Endothelial cell of umbilical vein (primary cell): ENCODE data around the gene PPP1R2B. TPM values are rescaled to one million over a fixed set of nuclear protein-coding genes. Genes with fewer than 3 reads are reported as not detected.

Experiments
- BruUV-seq: library from RNA; stranded (reverse); fragments of 400-500 nt; replicated peaks from 2 replicates; lab custom pipeline; 2021; lab: Mats Ljungman, UMichigan
- CTCF ChIA-PET: fragments of 300-600, 350-600 bp; sonication (Branson Sonifier 250); formaldehyde crosslinking; loops from one replicate; lab custom pipeline; 2021; ENCODE audit warnings: antibody characterized with exemption, inconsistent platforms; lab: Charles Lee
- POLR2A ChIA-PET: fragments of 300-600, 350-600 bp; sonication (Branson Sonifier 250); formaldehyde crosslinking; loops from one replicate; lab custom pipeline; 2021; ENCODE audit warnings: antibody characterized with exemption, inconsistent platforms; lab: Charles Lee
- DNase-seq: peaks from one replicate; pipeline ENCODE4 v3.0.0-alpha.2; 2011; ENCODE audit warnings: low read depth, low spot score
- FAIRE-seq: peaks from 2 replicates; lab custom pipeline; 2011; peaks lifted over from hg19 to GRCh38; lab: Jason Lieb, UNC
- H2AFZ ChIP-seq: 2 replicates; pipeline ENCODE4 v1.6.0; 2012; ENCODE audit warnings: low read depth, low read length, control low read depth, inconsistent platforms
- H3K27ac ChIP-seq: 2 replicates; pipeline ENCODE4 v1.5.1; 2011; ENCODE audit warnings: low read depth, mild to moderate bottlenecking, control low read depth, low read length, moderate library complexity; ENCODE audit not compliant: insufficient read depth
- H3K27me3 ChIP-seq, 2 experiments: 2 replicates each; pipeline versions ENCODE4 v1.6.0 to v1.6.1; 2011; ENCODE audit warnings: low read length in 2 of 2, mixed read lengths in 1 of 2; ENCODE audit not compliant: control insufficient read depth in 2 of 2, insufficient read depth in 2 of 2
- H3K36me3 ChIP-seq, 2 experiments: 2 replicates in 1 of 2; 3 replicates in 1 of 2; pipeline ENCODE4 v1.5.1; 2011; ENCODE audit warnings: low read length in 2 of 2, mild to moderate bottlenecking in 1 of 2, moderate library complexity in 1 of 2; ENCODE audit not compliant: control insufficient read depth in 2 of 2, insufficient read depth in 2 of 2; ENCODE audit errors: extremely low read depth in 1 of 2
- H3K4me1 ChIP-seq: 3 replicates; pipeline ENCODE4 v1.5.1; 2011; ENCODE audit warnings: mild to moderate bottlenecking, low read length; ENCODE audit not compliant: control insufficient read depth, insufficient read depth; ENCODE audit errors: extremely low read depth
- H3K4me2 ChIP-seq: 2 replicates; pipeline ENCODE4 v1.6.1; 2011; ENCODE audit warnings: low read length, control low read depth, mixed read lengths; ENCODE audit not compliant: insufficient read depth
- H3K4me3 ChIP-seq, 3 experiments: fragments of 200-600 bp in 1 of 3; sonication (generic), shearing (Covaris generic) in 1 of 3; replicated peaks in 1 of 3; 2 replicates each; pipeline ENCODE4 v1.5.1; 2011 to 2016; ENCODE audit warnings: control low read depth in 3 of 3, low read length in 3 of 3, mild to moderate bottlenecking in 2 of 3, inconsistent platforms in 1 of 3, low read depth in 1 of 3, moderate library complexity in 1 of 3; ENCODE audit not compliant: insufficient read depth in 1 of 3
- H3K79me2 ChIP-seq: 2 replicates; pipeline ENCODE4 v1.6.0; 2012; ENCODE audit warnings: low read length, inconsistent platforms; ENCODE audit not compliant: control insufficient read depth, insufficient read depth
- H3K9ac ChIP-seq: replicated peaks from 2 replicates; pipeline ENCODE3; 2011; ENCODE audit warnings: low read length, control low read depth; ENCODE audit not compliant: insufficient read depth; ENCODE audit errors: extremely low read depth
- H3K9me1 ChIP-seq: replicated peaks from 3 replicates; pipeline ENCODE4 v1.6.0; 2011; ENCODE audit warnings: mild to moderate bottlenecking, low read length; ENCODE audit not compliant: control insufficient read depth, insufficient read depth; ENCODE audit errors: extremely low read depth
- H3K9me3 ChIP-seq: replicated peaks from 2 replicates; pipeline ENCODE4 v1.5.1; 2012; ENCODE audit warnings: low read length, inconsistent platforms; ENCODE audit not compliant: control insufficient read depth, insufficient read depth
- H4K20me1 ChIP-seq: replicated peaks from 2 replicates; pipeline ENCODE3; 2011; ENCODE audit warnings: mild to moderate bottlenecking, low read length; ENCODE audit not compliant: control insufficient read depth, insufficient read depth; ENCODE audit errors: extremely low read depth
- EZH2 ChIP-seq: IDR thresholded peaks from 2 replicates; pipeline ENCODE4 v1.6.1; 2012; ENCODE audit warnings: borderline replicate concordance, low read depth, mild to moderate bottlenecking, moderate library complexity, low read length, inconsistent platforms; ENCODE audit not compliant: severe bottlenecking
- FOS ChIP-seq: IDR thresholded peaks from 2 replicates; pipeline ENCODE4 v1.6.1; 2011; ENCODE audit warnings: mild to moderate bottlenecking, low read length, moderate library complexity, borderline replicate concordance; ENCODE audit not compliant: insufficient read depth
- GATA2 ChIP-seq: IDR thresholded peaks from 2 replicates; pipeline ENCODE4 v1.7.0; 2011; ENCODE audit warnings: low read depth, mild to moderate bottlenecking, moderate library complexity, mixed read lengths, low read length; ENCODE audit not compliant: insufficient read length, insufficient read depth
- JUN ChIP-seq: IDR thresholded peaks from 2 replicates; pipeline ENCODE4 v1.6.1; 2011; ENCODE audit warnings: borderline replicate concordance, low read depth; ENCODE audit not compliant: insufficient read length, insufficient read depth
- MYC ChIP-seq: IDR thresholded peaks from one replicate; pipeline ENCODE4 v1.6.1; 2011; ENCODE audit warnings: mild to moderate bottlenecking, low read depth, low read length
- POLR2A ChIP-seq: IDR thresholded peaks from 2 replicates; pipeline ENCODE4 v1.6.1; 2012; ENCODE audit warnings: low read depth, mild to moderate bottlenecking, control low read depth, low read length
- POLR2AphosphoS5 ChIP-seq: IDR thresholded peaks from 2 replicates; pipeline ENCODE4 v1.6.1; 2012; ENCODE audit warnings: low read depth, mild to moderate bottlenecking, control low read depth, low read length, moderate library complexity; ENCODE audit not compliant: insufficient read depth
- dilution Hi-C: fragments of 300-500 bp; cut with MboI; formaldehyde crosslinking; loops from one replicate; pipeline ENCODE4 v1.15.0; 2019; ENCODE audit warnings: low sequenced_read_pairs; ENCODE audit not compliant: extremely low pct_ligation_motif_present
- intact Hi-C: fragments of 100-400 bp; cut with micrococcal nuclease; formaldehyde crosslinking; loops from one replicate; pipeline ENCODE4 v1.10.0; 2022
- polyA plus RNA-seq, 4 experiments: library from polyadenylated mRNA; depleted of rRNA in 3 of 4; stranded (reverse) in 3 of 4; unstranded in 1 of 4; fragments of >200 nt; gene quantifications; 2 replicates each; pipeline versions ENCODE4 v1.2.1 to v1.2.3, GENCODE V29; 2011 to 2012; ENCODE audit warnings: missing spikeins in 1 of 4
- total RNA-seq: library from RNA; stranded (reverse); gene quantifications from 2 replicates; pipeline ENCODE4 v1.2.3, GENCODE V29; 2021
- TF ChIP-seq, protein P1 (sequence below), 2 donors: IDR thresholded peaks; 1 replicate in 1 of 2; 2 replicates in 1 of 2; pipeline ENCODE4 v1.5.1; 2011; ENCODE audit warnings: low read length in 2 of 2, mild to moderate bottlenecking in 2 of 2, moderate library complexity in 2 of 2, control low read depth in 1 of 2, inconsistent platforms in 1 of 2, low read depth in 1 of 2; ENCODE audit not compliant: insufficient read depth in 1 of 2; ENCODE audit errors: extremely low read depth in 1 of 2
- TF ChIP-seq, protein P2 (sequence below): IDR thresholded peaks from 2 replicates; pipeline ENCODE4 v1.6.1; 2011; ENCODE audit not compliant: insufficient read depth, insufficient read length

The PPP1R2B gene
- total and polyA plus RNA-seq, 2 donors (not counting 3 experiments of a cell fraction or from before 2014, with no cell fraction given): not detected

DNA sequence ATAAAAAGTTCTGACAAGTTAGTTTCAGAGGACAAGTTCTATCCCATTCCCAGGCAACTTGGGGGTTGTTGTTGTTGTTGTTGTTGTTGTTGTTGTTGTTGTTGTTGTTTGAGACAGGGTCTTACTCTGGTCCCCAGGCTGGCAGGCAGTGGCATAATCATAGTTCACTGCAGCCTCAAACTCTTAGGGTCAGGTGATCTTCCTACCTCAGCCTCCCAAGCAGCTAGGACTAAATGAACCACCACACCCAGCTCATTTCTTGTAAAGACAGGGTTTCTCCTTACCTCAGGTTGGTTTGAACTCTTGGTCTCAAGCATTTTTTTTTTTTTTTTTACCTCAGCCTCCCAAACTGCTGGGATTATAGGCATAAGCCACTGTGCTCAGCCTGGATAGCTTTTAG, 15.3 kb downstream of the PPP1R2B start:
- BruUV-seq: no TSS peak
- FAIRE-seq (no peak), DNase-seq (no peak)
- H3K9me3 ChIP-seq: peaks cover 2% of the 10 kb centered on the region
- TF ChIP-seq GATA2 (no peak), FOS (no peak), POLR2A (no peak), EZH2 (no peak), MYC (no peak), POLR2AphosphoS5 (no peak), JUN (no peak)
- TF ChIP-seq, protein P1, sequence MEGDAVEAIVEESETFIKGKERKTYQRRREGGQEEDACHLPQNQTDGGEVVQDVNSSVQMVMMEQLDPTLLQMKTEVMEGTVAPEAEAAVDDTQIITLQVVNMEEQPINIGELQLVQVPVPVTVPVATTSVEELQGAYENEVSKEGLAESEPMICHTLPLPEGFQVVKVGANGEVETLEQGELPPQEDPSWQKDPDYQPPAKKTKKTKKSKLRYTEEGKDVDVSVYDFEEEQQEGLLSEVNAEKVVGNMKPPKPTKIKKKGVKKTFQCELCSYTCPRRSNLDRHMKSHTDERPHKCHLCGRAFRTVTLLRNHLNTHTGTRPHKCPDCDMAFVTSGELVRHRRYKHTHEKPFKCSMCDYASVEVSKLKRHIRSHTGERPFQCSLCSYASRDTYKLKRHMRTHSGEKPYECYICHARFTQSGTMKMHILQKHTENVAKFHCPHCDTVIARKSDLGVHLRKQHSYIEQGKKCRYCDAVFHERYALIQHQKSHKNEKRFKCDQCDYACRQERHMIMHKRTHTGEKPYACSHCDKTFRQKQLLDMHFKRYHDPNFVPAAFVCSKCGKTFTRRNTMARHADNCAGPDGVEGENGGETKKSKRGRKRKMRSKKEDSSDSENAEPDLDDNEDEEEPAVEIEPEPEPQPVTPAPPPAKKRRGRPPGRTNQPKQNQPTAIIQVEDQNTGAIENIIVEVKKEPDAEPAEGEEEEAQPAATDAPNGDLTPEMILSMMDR (IDR thresholded peaks at IDR 0.05; ENCODE audit: extremely low read depth in 1 of 2, insufficient read depth in 1 of 2, low read depth in 1 of 2, low read length in 2 of 2): no peak
- TF ChIP-seq, protein P2, sequence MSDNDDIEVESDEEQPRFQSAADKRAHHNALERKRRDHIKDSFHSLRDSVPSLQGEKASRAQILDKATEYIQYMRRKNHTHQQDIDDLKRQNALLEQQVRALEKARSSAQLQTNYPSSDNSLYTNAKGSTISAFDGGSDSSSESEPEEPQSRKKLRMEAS: no peak
- no peaks in the 10 kb centered on the region for H3K9me1 ChIP-seq
- H3K79me2 ChIP-seq: no peaks in the 10 kb centered on the region
- H3K9ac ChIP-seq: no peak overlapping the region
- H3K4me2 ChIP-seq: no peak overlapping the region
- dilution Hi-C loops: no loop called here
- intact Hi-C loops: no loop called here
- H3K4me3 ChIP-seq: no peak overlapping the region
- POLR2A ChIA-PET: no interaction called here
- H3K36me3 ChIP-seq: no peaks in the 10 kb centered on the region
- no peak overlapping the region for H3K27ac ChIP-seq
- CTCF ChIA-PET: no interaction called here
- no peak overlapping the region for H2AFZ ChIP-seq
- H3K27me3 ChIP-seq: no peaks in the 10 kb centered on the region
- H4K20me1 ChIP-seq: no peaks in the 10 kb centered on the region
- H3K4me1 ChIP-seq: no peaks in the 10 kb centered on the region
